Hippocampal formation (tissue), 2 donors: ENCODE data around the gene PSMD4.

ENCODE experiments used
- DNase-seq, 2 donors: peaks; one replicate each; lab custom pipeline; 2025; lab: John Stamatoyannopoulos, UW

Gene PSMD4

DNA sequence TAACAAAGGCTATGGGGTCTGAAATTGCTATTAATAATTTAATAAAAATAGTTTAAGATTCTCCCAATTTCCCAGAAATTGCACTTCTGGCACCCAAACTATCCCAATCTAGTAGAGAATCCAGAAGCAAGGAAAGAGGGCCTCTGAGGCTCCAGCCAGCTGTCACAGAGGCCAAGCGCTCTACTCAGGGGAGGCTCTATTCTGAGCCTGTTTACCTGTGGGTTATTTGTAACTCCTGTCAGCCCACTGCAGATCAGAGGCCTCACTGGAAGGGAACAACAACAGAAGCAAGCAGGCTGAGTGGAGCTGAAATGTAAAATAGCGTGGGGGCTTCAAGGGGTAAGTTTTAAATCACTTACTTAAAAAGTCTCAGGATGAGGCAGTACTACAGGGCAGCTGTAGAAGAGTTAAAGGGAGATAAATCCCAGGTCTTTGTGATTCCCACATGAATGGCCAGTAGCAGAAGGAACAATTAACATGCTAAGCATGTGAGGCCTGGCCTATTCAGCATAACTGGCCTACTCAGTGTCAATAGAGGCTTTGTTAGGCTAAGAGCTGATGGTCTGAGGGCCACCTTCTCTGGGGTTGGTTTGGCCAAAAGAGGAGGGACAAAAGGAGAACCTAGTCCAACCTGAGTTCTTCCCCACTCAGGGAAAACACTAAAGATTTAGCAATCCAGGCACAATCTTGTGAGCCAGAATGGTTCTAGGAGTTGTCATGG, 40.4 kb downstream of the PSMD4 start:
- DNase-seq = peak; percentile 42 to 88

DNA sequence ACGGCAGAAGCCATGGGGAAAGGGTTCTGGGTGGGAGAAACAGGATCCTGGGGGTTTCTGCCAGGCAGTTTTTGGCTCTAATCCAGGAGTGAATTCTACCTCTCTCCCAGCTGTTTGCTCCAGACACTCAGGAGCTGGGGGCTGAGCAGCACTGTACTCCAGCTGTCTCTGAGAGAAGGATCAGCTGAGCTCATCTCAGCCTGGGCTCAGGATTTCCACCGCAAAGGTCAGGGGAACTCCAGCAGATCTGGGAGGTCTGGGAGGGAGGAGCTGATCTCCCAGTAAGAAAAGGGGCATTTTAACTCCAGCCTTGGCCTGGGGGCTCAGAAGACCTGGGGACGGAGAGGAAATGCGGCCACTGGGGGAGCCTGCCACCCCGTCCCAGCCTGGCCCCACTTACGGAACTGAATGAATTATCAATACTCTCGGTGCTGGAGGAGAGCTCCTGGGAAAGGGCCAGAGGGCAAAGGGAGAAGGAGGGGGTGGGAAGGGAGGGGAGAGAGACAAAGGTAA, 55.3 kb downstream of the PSMD4 start:
- DNase-seq = no peak

DNA sequence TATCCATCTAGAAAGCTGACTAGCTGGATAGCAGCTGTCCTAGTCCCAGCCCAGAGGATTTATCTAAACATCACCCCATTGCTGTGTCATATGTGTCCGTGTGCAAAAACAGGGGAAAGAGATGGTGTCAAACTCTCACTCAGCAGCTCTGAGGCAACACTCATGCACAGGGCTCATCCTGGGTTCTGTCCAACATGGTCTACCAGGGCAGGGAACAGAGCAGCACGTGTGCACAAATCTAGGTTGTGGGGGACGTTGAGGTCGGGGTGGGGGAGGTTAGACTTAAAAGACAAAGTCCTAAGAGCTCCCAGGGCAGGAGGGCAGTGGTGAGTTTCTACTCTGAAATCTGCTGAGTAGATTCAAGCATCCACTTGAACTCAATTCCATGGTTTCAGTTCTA, 56.5 kb downstream of the PSMD4 start:
- no peak for DNase-seq

DNA sequence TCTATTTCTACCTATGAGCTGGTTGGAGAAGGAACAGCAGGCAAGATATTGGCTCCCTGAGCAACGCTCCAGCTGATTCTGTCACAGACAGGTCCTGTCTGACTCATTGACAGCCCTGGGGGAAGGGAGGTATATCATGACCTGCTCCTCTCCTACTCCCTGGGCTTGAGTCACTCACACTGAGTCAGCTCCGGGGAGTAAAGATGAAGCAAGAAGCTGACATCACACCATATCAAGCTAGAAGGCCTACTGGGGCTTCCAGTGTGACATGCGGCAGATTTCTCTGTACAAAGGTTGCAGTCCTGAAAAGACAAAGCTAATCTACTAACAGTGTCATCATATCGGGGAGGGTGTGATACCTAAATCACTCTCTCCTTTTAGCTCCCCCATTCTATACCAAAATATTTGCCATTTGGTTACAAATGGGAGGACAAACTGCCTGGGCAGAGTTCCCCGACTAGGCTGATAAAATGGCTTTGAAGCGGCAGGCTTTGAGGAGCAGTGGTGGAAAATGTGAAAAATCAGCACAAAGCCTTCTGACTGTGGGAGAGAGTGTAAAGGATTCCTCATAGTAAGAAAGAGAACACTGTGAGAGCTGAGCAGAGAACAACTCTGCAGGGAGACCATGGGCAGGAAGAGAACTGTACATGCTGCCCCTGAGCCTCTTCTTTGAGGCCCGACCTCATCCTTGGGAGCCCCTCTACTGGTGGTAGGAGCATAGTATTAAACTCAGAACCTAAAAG, 57.2 kb downstream of the PSMD4 start:
- no peak for DNase-seq

DNA sequence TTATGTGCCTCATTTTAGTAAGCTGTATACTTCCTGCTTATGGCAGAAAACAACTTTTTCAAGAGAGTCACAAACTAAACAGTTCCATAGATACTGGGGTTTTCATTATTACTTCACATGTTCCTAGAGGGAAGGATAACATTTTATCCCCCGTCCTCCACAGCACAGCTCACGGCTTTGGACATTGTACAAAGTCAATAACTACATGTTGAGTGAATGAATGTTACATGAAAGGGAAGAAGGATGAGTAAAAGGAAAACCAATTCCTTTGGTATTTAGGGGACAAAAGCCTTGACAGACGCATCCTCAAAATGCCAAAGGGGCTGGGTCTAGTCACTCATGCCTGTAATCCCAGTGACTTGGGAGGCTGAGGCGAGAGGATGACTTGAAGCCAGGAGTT, 57.9 kb downstream of the PSMD4 start:
- DNase-seq = no peak

DNA sequence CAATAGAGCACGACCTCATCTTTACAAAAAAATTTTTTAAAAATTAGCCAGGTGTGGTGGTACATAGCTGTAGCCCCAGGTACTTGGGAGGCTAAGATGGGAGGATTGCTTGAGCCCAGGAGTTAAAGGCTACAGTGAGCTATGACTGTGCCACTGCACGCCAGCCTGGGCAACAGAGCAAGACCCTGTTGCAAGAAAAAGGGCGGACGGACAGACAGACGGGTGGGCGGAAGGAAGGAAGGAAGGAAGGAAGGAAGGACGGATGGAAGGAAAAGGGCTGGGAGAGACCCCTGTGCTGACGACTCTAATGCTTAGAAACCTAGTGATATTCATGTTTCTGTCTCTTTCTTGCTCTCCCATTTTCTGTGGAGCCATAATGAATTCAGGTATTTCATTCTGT, 58.3 kb downstream of the PSMD4 start:
- DNase-seq = no peak

DNA sequence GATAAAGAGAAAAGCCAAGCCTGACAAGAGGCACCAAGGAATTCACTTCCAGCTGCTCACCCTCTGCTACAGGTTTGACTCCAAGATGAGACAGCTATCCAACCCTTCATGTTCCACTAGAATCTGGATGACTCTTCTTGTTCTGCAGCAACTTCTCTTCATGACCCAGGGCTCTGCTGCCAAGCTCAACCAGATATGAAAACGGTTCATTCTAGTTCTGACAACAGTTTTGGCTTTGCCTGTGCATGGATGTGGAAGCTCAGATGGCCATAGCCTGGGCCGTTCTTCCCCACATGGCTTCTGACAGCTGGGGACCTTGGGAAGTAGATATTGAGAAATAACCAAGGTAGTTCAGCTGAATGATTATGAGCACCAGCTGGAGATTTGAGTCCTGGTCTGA, 59.0 kb downstream of the PSMD4 start:
- DNase-seq = no peak

DNA sequence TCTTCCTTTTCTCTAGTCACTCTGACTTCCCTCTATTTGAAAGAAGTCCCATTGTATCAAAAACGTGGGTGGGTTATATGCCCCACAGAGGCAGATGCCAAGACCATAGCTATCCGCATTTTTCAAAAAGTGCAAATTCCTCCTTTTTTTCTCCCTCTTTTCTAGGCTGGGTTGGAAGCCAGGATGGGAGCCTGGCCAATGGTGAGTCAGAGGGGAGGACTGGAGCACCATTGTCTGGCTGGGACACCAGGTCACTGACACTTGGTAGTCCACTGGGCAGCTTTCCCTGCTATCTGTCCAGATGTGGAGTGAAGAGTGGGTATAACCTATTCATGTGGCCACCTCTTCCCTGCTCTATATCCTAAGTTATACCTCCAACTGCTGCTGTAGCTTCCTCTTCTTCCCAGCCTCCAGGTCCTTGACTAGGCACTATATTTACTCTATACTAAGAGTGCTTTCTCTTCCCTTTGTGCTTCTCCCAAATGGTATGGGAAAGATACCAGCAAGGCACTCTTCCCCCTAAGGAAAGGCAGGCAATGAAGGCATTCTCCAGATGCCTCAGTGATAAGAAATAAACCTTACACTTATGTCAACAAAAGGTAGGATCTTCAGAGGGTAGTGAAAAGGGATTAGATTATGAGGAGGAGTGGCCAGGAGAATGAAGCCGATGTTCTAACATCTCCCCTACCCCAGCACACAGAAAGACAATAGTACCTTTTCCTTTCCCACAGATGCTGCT, 59.8 kb downstream of the PSMD4 start:
- peak; percentile 91 to 92 for DNase-seq

DNA sequence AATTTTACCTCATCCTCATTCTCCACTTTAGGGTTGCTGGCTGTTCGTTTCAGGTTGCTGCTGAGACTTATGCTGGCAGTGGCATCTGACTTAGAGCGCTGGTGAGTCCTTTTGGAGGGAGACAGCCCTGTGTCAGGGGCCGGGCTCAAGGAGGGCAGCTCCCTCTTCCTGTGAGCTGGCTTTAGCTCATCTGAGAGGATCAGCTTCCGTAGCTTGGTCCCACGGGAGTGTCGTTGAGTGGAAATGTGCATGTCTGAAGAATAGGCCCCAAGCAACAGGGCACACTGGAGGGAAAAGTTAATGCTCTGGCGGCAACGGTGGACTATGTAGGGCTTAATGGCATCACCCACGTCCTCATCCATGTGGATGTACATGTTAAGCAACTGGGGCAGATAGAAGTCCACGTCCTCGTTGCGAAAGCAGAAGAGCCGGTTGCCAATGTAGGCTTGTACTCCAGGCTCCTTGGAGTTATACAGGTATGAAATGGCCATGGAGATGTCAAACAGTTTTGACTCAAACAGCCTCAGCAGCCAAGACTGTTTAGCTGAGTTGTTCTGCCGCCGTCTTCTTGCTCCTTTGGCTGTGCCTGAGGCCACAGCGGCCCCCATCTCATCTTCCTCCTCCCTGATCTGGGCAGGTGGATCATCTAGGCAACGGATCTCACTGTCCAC, 61.2 kb downstream of the PSMD4 start:
- no peak for DNase-seq
